HUES64 (cell line): Measurements from ENCODE around the gene PLCB1.

Experiments used
- H3K27ac ChIP-seq: 2 replicates; pipeline ENCODE4 v1.7.0; 2013; ENCODE audit warnings: low read depth, low read length, inconsistent platforms
- H3K27me3 ChIP-seq: 2 replicates; pipeline ENCODE4 v1.6.1; 2013; ENCODE audit warnings: mild to moderate bottlenecking, low read length; ENCODE audit not compliant: insufficient read depth
- H3K36me3 ChIP-seq: 2 replicates; pipeline ENCODE4 v1.6.1; 2013; ENCODE audit warnings: mild to moderate bottlenecking, low read length; ENCODE audit not compliant: insufficient read depth
- H3K4me1 ChIP-seq: 2 replicates; pipeline ENCODE4 v1.6.1; 2013; ENCODE audit warnings: mild to moderate bottlenecking, low read length, moderate library complexity; ENCODE audit not compliant: insufficient read depth
- H3K4me3 ChIP-seq: 2 replicates; pipeline ENCODE4 v1.5.1; 2013; ENCODE audit warnings: mild to moderate bottlenecking, low read length, moderate library complexity
- H3K9ac ChIP-seq: 2 replicates; pipeline ENCODE4 v1.6.1; 2013; ENCODE audit warnings: mild to moderate bottlenecking, low read depth, low read length
- H3K9me3 ChIP-seq: 2 replicates; pipeline ENCODE4 v1.6.1; 2013; ENCODE audit warnings: low read depth, low read length; ENCODE audit not compliant: insufficient read depth
- WGBS: fragments of 150-250, 120-280 bp; methylation state at CpG from one replicate; pipeline ENCODE4 v1.1.7; 2013; ENCODE audit warnings: missing lambda C conversion rate; 5-methylcytosine and 5-hydroxymethylcytosine counted together

PLCB1 gene

DNA sequence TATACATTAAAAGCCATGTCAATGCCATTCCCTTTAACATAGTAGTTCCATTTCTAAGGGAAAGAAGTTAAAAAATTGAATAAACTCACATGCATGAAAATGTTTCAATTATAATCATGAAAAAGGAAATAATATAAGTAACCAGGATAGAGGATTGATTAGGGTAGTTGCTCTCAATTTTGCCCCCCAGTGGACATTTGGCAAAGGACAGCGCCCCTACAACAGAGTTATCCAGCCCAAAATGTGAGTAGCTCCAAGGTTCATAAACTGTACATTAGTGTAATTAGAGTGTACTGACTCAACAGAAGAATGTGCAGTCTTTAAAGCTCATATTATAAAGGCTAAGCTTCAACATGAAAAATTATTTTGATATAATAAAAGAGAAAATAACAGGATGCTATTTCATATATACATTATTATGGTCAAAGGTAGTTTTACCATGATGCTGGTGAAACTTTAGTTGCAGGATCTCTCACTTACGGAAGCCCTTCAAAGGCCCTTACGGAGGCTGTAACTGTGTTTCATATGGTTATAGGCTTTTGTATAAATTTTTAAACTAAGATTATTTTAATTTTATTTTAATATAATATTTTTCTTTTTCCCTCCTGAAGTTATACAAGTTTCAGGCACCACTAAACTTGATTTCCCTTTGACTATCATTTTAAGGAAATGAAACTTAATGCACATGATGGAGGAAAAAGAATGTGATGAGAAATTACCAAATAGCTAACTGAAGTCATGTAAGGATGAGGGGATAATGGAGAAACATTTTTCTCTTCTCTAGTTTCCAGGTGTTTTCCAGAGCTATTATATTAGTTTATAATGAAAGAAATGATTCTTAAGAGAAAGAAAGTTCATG lies 403.6 kb downstream of the PLCB1 start:
- H3K36me3 ChIP-seq: no peaks in the 10 kb centered on the region
- no peaks in the 10 kb centered on the region for H3K9me3 ChIP-seq
- H3K27ac ChIP-seq: no peak overlapping the region
- 0 out of 2 replicates have a peak, but pooled peaks cover 3% of the 10 kb centered on the region for H3K4me1 ChIP-seq
- WGBS: 94% methylated on average over 3 of the region's 3 CpGs
- no peak overlapping the region for H3K9ac ChIP-seq
- no peaks in the 10 kb centered on the region for H3K27me3 ChIP-seq
- H3K4me3 ChIP-seq: no peak overlapping the region

DNA sequence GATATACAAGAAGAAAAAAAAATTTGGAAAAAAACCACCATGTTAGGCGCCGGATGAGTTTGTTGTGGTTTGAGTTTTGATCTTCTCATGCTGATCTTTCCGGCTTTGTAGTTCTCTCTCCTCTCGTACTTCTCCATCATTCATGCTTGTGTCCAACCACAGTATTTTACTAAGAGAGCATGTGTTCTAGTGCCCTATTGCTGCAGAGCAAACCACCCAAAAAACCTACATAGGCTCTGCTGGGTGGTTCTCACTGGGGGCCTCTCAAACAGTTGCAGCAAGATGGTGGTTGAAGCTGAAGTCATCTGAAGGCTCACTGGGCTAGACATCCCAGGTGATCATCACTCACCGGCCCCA lies 404.2 kb downstream of the PLCB1 start:
- Histone ChIP-seq H3K4me3 (no peak overlapping the region), H3K36me3 (no peaks in the 10 kb centered on the region), H3K9me3 (no peaks in the 10 kb centered on the region), H3K27ac (no peak overlapping the region), H3K27me3 (no peaks in the 10 kb centered on the region), H3K9ac (no peak overlapping the region), H3K4me1 (0 out of 2 replicates have a peak, but pooled peaks cover 3% of the 10 kb centered on the region)
- WGBS: 98% methylated on average over 5 of the region's 5 CpGs

DNA sequence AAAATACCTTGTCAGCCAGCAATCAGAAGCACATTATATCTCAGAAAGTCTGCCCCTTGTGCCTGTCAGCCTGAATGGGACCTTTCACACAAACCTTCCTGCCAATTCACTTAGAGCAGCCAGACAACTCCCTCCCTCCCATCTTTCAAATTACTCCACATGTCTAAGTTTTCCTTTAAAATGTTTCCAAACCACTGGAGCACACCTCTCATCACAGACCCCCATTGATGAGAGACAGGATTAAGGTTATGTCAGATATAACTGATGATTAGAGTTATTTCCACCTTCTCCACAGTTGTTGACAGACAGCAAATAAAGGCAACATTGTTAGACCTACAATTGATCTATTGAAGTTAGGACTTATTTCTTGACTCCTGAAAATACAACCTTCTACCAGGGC lies 408.4 kb downstream of the PLCB1 start:
- Histone ChIP-seq H3K9ac (no peak overlapping the region), H3K36me3 (no peaks in the 10 kb centered on the region), H3K27me3 (no peaks in the 10 kb centered on the region), H3K27ac (no peak overlapping the region), H3K9me3 (no peaks in the 10 kb centered on the region), H3K4me3 (no peak overlapping the region), H3K4me1 (no peaks in the 10 kb centered on the region)

DNA sequence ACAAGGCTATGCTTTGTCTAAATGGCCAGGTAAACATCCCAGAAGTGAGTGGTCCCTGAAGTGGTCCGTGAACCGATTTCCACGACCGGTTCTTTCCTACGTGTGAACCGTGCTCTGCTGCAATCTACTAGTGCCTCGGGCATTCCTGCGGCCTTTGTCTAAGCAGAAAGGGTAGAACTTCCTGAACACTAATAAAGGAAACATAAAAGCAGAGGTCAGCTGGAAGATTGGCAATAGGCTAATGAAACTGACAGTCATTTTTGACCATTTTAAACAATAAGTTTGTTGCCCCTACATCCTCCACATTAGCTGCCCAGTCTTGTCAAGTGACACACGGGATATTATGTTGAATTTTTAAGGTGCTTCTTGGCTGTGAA lies 410.0 kb downstream of the PLCB1 start:
- whole genome bisulfite sequencing: 96% methylated on average over 8 of the region's 9 CpGs

DNA sequence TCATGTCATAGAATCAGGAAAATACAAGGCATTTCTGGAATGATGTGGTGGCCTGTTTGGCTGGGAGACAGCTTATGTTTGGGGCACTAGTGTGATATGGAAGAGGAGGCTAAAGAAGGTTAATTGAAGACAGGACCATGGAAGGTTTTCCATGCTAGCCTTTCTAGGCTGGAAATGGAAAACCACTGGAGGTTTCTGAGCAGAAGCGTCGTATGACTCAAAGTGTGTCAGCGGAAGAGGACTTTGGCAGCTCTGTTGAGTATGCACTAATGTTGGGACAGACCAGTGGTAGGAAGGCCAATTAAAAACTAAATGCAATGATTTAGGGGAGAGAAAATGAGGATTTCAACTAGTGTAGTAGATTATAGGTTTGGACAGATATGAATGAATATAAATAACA lies 413.1 kb downstream of the PLCB1 start:
- WGBS: 95% methylated on average over 3 of the region's 3 CpGs

More for the DNA sequence above, 410.0 kb downstream of the PLCB1 start:
- H3K4me1 ChIP-seq: no peaks in the 10 kb centered on the region
- H3K27ac ChIP-seq: no peak overlapping the region
- H3K9me3 ChIP-seq: no peaks in the 10 kb centered on the region
- H3K9ac ChIP-seq: no peak overlapping the region
- no peaks in the 10 kb centered on the region for H3K27me3 ChIP-seq
- no peak overlapping the region for H3K4me3 ChIP-seq
- H3K36me3 ChIP-seq: no peaks in the 10 kb centered on the region

DNA sequence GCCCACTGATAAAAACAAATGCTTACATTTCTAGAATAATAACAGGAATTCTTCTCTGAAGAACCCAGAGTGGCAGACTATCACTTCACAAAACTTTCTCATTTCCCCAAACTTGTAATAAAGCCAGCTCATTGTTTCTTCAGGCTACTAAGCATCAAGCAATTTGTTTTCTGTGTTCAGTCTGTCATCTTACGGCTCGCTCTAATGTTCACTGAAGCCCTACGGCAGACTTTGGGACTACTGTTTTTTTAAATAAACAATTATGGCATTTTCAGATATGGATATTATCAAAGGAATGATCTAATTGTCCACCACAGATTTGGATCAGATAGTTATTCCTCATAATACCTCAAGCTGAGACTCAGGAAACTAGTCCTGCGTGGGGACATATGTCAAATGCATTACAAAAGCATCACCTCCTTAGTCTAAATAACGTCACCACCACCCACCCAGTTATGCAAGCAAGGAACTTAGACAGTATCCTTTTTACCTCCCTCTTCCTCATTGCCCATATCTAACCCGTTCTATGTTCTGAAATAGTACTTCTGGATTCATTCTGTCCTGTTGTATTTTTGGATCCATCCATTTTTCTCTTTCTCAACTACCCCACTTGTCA lies 415.1 kb downstream of the PLCB1 start:
- H3K27me3 ChIP-seq: no peaks in the 10 kb centered on the region
- 93% methylated on average over 5 of the region's 6 CpGs for WGBS

More for the DNA sequence above, 413.1 kb downstream of the PLCB1 start:
- Histone ChIP-seq H3K9ac (no peak overlapping the region), H3K27me3 (no peaks in the 10 kb centered on the region), H3K27ac (no peak overlapping the region), H3K36me3 (no peaks in the 10 kb centered on the region), H3K4me1 (no peaks in the 10 kb centered on the region), H3K9me3 (no peaks in the 10 kb centered on the region), H3K4me3 (no peak overlapping the region)

DNA sequence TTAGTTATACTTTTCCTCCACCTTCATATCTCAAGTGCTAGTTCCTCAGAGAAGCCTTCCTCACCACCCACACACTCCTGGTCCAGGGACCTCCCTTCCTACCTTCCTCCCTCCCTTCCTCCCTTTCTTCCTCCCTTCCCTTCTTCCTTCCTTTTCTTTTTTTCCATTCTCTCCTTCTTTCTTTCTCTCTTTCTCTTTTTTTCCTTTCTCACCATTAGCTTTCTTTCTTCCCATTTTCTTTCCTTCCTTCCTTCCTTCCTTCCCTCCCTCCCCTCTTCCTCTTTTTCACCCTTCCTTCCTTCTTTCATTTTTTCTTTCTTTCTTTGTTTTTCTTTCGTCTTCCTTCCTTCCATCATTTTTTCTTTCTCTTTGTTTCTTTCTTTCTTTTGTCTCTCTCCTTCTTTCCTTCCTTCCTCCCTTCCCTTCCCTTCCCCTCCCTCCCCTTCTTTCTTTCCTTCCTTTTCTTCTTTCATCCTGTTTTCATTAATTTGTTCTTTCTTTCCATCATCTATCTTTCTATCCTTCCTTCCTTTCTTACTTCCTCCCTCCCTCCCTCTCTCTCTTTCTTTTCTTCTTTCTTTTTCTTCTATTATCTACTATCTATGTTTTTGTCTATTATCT lies 416.0 kb downstream of the PLCB1 start:
- Histone ChIP-seq H3K36me3 (no peaks in the 10 kb centered on the region), H3K27me3 (no peaks in the 10 kb centered on the region), H3K9me3 (no peaks in the 10 kb centered on the region), H3K4me1 (no peaks in the 10 kb centered on the region), H3K9ac (no peak overlapping the region), H3K27ac (no peak overlapping the region), H3K4me3 (no peak overlapping the region)
- 95% methylated on average over 1 of the region's 1 CpG for WGBS

More for the DNA sequence above, 415.1 kb downstream of the PLCB1 start:
- Histone ChIP-seq H3K4me3 (no peak overlapping the region), H3K9ac (no peak overlapping the region), H3K9me3 (no peaks in the 10 kb centered on the region), H3K27ac (no peak overlapping the region), H3K36me3 (no peaks in the 10 kb centered on the region), H3K4me1 (no peaks in the 10 kb centered on the region)

DNA sequence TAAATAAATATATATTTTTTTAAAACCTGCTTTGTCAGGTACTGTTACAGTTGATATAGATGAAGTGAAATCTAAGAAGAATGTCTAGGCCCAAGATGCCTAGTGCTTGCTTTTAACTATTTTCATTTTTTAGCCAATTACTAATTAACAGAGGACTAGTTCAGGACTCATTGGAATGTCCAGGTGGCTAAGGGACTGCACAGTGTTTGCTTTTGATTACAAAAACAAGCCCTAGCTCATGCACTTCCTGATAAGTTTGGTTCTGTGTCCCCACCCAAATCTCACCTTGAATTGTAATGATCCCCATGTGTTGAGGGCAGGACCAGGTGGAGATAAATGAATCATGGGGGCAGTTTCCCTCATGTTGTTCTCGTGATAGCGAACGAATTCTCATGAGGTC lies 417.1 kb downstream of the PLCB1 start:
- Histone ChIP-seq H3K27ac (no peak overlapping the region), H3K4me3 (no peak overlapping the region), H3K9ac (no peak overlapping the region), H3K36me3 (no peaks in the 10 kb centered on the region), H3K9me3 (no peaks in the 10 kb centered on the region), H3K27me3 (no peaks in the 10 kb centered on the region), H3K4me1 (no peaks in the 10 kb centered on the region)
- 94% methylated on average over 3 of the region's 3 CpGs for WGBS

DNA sequence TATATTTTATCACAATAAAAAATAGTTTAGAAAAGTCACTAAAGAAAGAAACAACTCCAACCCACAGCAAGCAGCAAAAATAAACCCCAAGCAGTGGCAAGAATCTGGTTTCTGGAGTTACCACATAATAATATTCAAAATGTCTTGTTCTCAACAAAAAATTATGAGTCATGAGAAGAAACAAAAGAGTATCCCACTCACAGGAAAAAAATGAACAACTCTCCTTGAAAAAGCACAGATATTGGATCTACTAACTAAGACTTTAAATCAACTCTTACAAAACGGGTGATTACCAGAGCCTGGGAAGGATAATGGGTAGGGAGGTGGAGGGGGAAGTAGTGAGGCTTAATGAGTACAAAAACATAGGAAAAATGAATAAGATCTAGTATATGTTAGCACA lies 425.6 kb downstream of the PLCB1 start:
- Histone ChIP-seq H3K4me1 (no peaks in the 10 kb centered on the region), H3K27ac (no peak overlapping the region), H3K9ac (no peak overlapping the region), H3K4me3 (no peak overlapping the region), H3K36me3 (no peaks in the 10 kb centered on the region), H3K9me3 (0 out of 2 replicates have a peak, but pooled peaks cover 3% of the 10 kb centered on the region), H3K27me3 (no peaks in the 10 kb centered on the region)
- 100% methylated on average over 1 of the region's 1 CpG for WGBS

DNA sequence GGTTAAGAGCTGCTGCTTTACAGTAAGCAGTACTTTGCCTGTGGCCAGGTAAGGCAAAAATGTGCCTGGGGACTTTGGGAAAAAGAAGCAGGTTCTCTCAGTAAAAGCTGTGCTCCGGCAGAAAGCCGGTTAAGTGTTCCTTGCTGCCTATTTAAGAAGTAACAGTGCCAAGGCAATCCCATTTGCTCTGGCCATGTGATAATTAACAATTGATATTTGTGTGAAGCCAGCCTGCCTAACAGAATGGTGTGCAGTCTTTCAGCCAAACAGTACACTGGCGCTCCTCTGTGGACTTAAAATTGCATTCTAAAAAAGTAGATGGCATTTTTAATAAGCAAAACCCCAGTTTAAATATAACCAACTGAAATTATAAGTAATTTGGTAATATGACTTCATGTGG lies 430.3 kb downstream of the PLCB1 start:
- H3K36me3 ChIP-seq: no peaks in the 10 kb centered on the region
- no peaks in the 10 kb centered on the region for H3K27me3 ChIP-seq
- no peaks in the 10 kb centered on the region for H3K4me1 ChIP-seq
- WGBS: 93% methylated on average over 2 of the region's 3 CpGs
- H3K27ac ChIP-seq: no peak overlapping the region
- no peak overlapping the region for H3K9ac ChIP-seq
- 0 out of 2 replicates have a peak, but pooled peaks cover 3% of the 10 kb centered on the region for H3K9me3 ChIP-seq
- H3K4me3 ChIP-seq: no peak overlapping the region

DNA sequence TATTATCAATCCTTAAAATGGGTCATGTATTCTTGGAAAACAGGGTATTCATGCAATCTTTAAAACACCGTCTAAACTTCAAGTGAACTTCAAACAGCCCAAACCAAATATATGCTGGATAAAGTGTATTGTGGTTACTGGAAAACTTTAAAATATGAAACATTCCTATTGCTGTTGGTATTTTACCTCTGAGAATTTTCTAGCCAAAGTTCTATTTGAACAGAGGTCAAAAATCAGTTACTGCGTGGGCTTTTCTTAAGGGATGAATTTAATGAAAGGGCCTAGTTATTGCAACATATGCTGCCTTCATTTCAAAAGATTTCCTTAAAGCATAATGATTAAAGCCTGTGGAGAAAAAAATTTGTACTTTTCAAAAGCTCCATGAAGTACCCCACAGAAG lies 436.0 kb downstream of the PLCB1 start:
- Histone ChIP-seq H3K4me3 (no peak overlapping the region), H3K27ac (no peak overlapping the region), H3K4me1 (no peaks in the 10 kb centered on the region), H3K9me3 (no peaks in the 10 kb centered on the region), H3K27me3 (no peaks in the 10 kb centered on the region), H3K36me3 (no peaks in the 10 kb centered on the region), H3K9ac (no peak overlapping the region)
- 100% methylated on average over 1 of the region's 2 CpGs for WGBS
